GM12878 (cell line): ENCODE results near the gene RNASEL. TPM values are rescaled to one million over a fixed set of nuclear protein-coding genes. Genes with fewer than 3 reads are reported as not detected.

ENCODE experiments used
- ATAC-seq: fragments of 200-7000 bp; cut with Tn5 transposase; 3 replicates; pipeline ENCODE4 v1.9.1; 2020; ENCODE audit warnings: mild to moderate bottlenecking, moderate library complexity
- BruUV-seq: library from RNA; stranded (reverse); fragments of 400-500 nt; replicated peaks from 2 replicates; lab custom pipeline; 2021; lab: Mats Ljungman, UMichigan
- CTCF ChIA-PET: fragments of 300-600 bp; sonication (Branson Sonifier 250); formaldehyde crosslinking; extraction: SDS; loops from one replicate; lab custom pipeline; 2021; ENCODE audit warnings: inconsistent platforms; lab: Yijun Ruan, JAX
- POLR2A ChIA-PET: fragments of 350-600 bp; formaldehyde crosslinking; extraction: SDS; loops from one replicate; lab custom pipeline; 2021; ENCODE audit warnings: inconsistent platforms; lab: Charles Lee
- RAD21 ChIA-PET: fragments of 300-600 bp; sonication (Branson Sonifier 250); formaldehyde crosslinking; loops from one replicate; lab custom pipeline; 2023; ENCODE audit warnings: antibody characterized with exemption; ENCODE audit not compliant: unreplicated experiment; lab: Charles Lee
- SMC1A ChIA-PET: fragments of 300-600 bp; sonication (Branson Sonifier 250); formaldehyde crosslinking; loops from one replicate; lab custom pipeline; 2023; ENCODE audit not compliant: unreplicated experiment, uncharacterized antibody; lab: Charles Lee
- DNase-seq: peaks from one replicate; pipeline ENCODE4 v3.0.0-alpha.2; 2011; ENCODE audit warnings: low read depth, low spot score
- FAIRE-seq: peaks from 3 replicates; lab custom pipeline; 2011; peaks lifted over from hg19 to GRCh38; lab: Jason Lieb, UNC
- H2AFZ ChIP-seq: 2 replicates; pipeline ENCODE4 v1.6.0; 2011; ENCODE audit warnings: low read depth, low read length, control low read depth; ENCODE audit not compliant: control insufficient read depth
- H3K27ac ChIP-seq: 2 replicates; pipeline ENCODE4 v1.5.1; 2011; ENCODE audit warnings: control low read depth; ENCODE audit not compliant: control insufficient read depth, insufficient read depth
- H3K27me3 ChIP-seq, 2 experiments: replicated peaks in 1 of 2; 2 replicates each; pipeline versions ENCODE4 v1.6.0 to v1.6.1; 2011; ENCODE audit warnings: low read length in 1 of 2; ENCODE audit not compliant: control insufficient read depth in 2 of 2, insufficient read depth in 2 of 2
- H3K36me3 ChIP-seq, 2 experiments: 2 replicates each; pipeline ENCODE4 v1.5.1; 2011; ENCODE audit warnings: low read length in 1 of 2; ENCODE audit not compliant: control insufficient read depth in 2 of 2, insufficient read depth in 2 of 2
- H3K4me1 ChIP-seq: 2 replicates; pipeline ENCODE4 v1.6.1; 2011; ENCODE audit warnings: mild to moderate bottlenecking, low read length, moderate library complexity, mixed read lengths; ENCODE audit not compliant: control insufficient read depth, insufficient read depth
- H3K4me2 ChIP-seq: 2 replicates; pipeline ENCODE4 v1.6.0; 2011; ENCODE audit warnings: control low read depth; ENCODE audit not compliant: control insufficient read depth, insufficient read depth
- H3K4me3 ChIP-seq: fragments of 200-600 bp; sonication (generic); 2 replicates; pipeline ENCODE4 v1.5.1; 2016
- H3K79me2 ChIP-seq: 2 replicates; pipeline ENCODE4 v1.6.0; 2011; ENCODE audit warnings: low read length; ENCODE audit not compliant: control insufficient read depth, insufficient read depth
- H3K9ac ChIP-seq: 2 replicates; pipeline ENCODE4 v1.8.0; 2011; ENCODE audit warnings: low read length, control low read depth, mixed read lengths; ENCODE audit not compliant: control insufficient read depth, insufficient read depth
- H3K9me3 ChIP-seq: replicated peaks from 3 replicates; pipeline ENCODE4 v1.5.1; 2011; ENCODE audit warnings: mild to moderate bottlenecking, low read length; ENCODE audit not compliant: control insufficient read depth, insufficient read depth
- H4K20me1 ChIP-seq: 2 replicates; pipeline ENCODE4 v1.6.0; 2011; ENCODE audit not compliant: control insufficient read depth, insufficient read depth
- CBFB ChIP-seq: IDR thresholded peaks from 2 replicates; pipeline ENCODE4 v1.6.1; 2016; ENCODE audit warnings: antibody characterized with exemption, low read depth
- CBX3 ChIP-seq: fragments of 200-600 bp; sonication (generic); IDR thresholded peaks from 2 replicates; pipeline ENCODE4 v1.6.1; 2016; ENCODE audit warnings: low read depth, borderline replicate concordance
- HDAC2 ChIP-seq: fragments of 200-600 bp; sonication (generic); IDR thresholded peaks from 2 replicates; pipeline ENCODE4 v1.6.1; 2017
- JUND ChIP-seq: IDR thresholded peaks from 2 replicates; pipeline ENCODE4 v1.6.1; 2012; ENCODE audit warnings: low read depth, mild to moderate bottlenecking, low read length, improper control_type of control experiment, moderate library complexity
- PAX5 ChIP-seq: IDR thresholded peaks from 2 replicates; pipeline ENCODE4 v1.6.1; 2011; ENCODE audit warnings: low read depth, low read length, borderline replicate concordance
- STAT1 ChIP-seq: fragments of 450-650 bp; conservative IDR thresholded peaks from 2 replicates; pipeline ENCODE4 v1.6.1; 2014; ENCODE audit warnings: antibody characterized with exemption, mild to moderate bottlenecking
- TBL1XR1 ChIP-seq: IDR thresholded peaks from 2 replicates; pipeline ENCODE4 v1.6.1; 2012; ENCODE audit warnings: low read depth, low read length, improper control_type of control experiment
- TCF3 ChIP-seq: IDR thresholded peaks from 2 replicates; pipeline ENCODE4 v1.6.1; 2012; ENCODE audit warnings: low read depth, mild to moderate bottlenecking, low read length, borderline replicate concordance; ENCODE audit not compliant: insufficient read depth
- WGBS: methylation state at CpG from one replicate; pipeline ENCODE4 v1.1.6; 2016; ENCODE audit warnings: low lambda C conversion rate; ENCODE audit not compliant: insufficient replicate concordance, insufficient coverage; ENCODE audit errors: missing lambda C conversion rate; 5-methylcytosine and 5-hydroxymethylcytosine counted together
- in situ Hi-C: fragments of 300-500 bp; cut with MboI; formaldehyde crosslinking; loops from 9 replicates; pipeline ENCODE4 v1.14.3; 2018; ENCODE audit warnings: mixed read lengths
- intact Hi-C: fragments of 100-400 bp; cut with micrococcal nuclease; formaldehyde crosslinking; loops from one replicate; pipeline ENCODE4 v1.14.2; 2022; ENCODE audit not compliant: unreplicated experiment
- polyA plus RNA-seq, 11 experiments: library from polyadenylated mRNA; depleted of rRNA in 4 of 11; unstranded in 6 of 11; stranded (reverse) in 5 of 11; fragments of >200 nt; fragmentation: Nextera tagmentation in 4 of 11; fragmentation: Illumina TruSeq in 1 of 11; extraction: Ambion mirVana in 4 of 11; extraction: Trizol in 1 of 11; gene quantifications; 1 replicate in 1 of 11; 2 replicates in 10 of 11; pipeline versions ENCODE4 v1.2.1 to v1.2.3, GENCODE V29; 2011 to 2016; ENCODE audit warnings: inconsistent platforms in 2 of 11, missing spikeins in 2 of 11, low read depth in 1 of 11
- total RNA-seq, 4 experiments: library from RNA; depleted of rRNA in 3 of 4; stranded (reverse); fragments of >200 nt in 3 of 4; fragmentation: Illumina TruSeq in 1 of 4; extraction: Trizol in 1 of 4; gene quantifications; 2 replicates each; pipeline versions ENCODE4 v1.2.1 to v1.2.3, GENCODE V29; 2013 to 2021

RNASEL gene
- total and polyA plus RNA-seq, 10 of the 15 experiments (the other 5 are each of a cell fraction or from before 2014, with no cell fraction given): 3.0 to 10.8 (median 5.0) TPM

GRCh38 chr1:182631053-182631677, 42.1 kb upstream of the RNASEL start (continued):
- no peak for TF ChIP-seq HDAC2

DNA sequence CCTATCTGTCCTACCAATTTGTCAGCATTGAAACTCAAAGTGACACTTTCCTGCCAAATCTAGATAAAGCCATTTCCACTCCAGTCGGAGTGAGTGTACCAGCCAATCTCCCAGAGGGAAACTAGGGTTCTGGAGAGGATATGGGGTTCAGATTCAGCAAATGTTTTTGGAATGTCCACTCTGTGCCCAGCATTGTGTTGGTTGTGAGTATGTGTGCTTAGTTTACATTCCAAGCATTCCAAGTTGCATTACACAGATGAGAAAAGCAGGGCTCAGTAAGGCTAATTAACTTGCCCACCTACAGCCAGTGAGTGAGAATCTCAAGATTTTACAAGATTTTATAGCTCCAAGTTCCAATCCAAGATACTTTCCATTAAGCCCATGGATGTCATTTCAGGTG, 41.5 kb upstream of the RNASEL start:
- TF ChIP-seq TBL1XR1 (no peak), CBX3 (no peak), JUND (no peak), TCF3 (no peak), PAX5 (no peak), CBFB (no peak), STAT1 (no peak)
- Histone ChIP-seq H4K20me1 (no peaks in the 10 kb centered on the region), H3K27me3 (no peaks in the 10 kb centered on the region), H3K79me2 (no peaks in the 10 kb centered on the region), H3K4me2 (no peak overlapping the region), H3K4me3 (no peak overlapping the region), H3K36me3 (no peaks in the 10 kb centered on the region), H3K27ac (no peak overlapping the region), H2AFZ (no peak overlapping the region), H3K9ac (no peak overlapping the region), H3K9me3 (no peaks in the 10 kb centered on the region), H3K4me1 (peaks cover 44% of the 10 kb centered on the region)
- CTCF ChIA-PET: interaction anchor here (1.1 to 4.1 kb wide), 7 partner anchors 11 to 153 kb away, joined by 3 to 16 read pairs (median 7); no protein-coding TSS in a partner anchor
- no peak for DNase-seq
- POLR2A ChIA-PET: interaction anchor here (1.4 to 5.1 kb wide), 4 partner anchors 9 to 22 kb away, joined by 4 to 51 read pairs (median 6); no protein-coding TSS in a partner anchor
- no peak for ATAC-seq
- no peak for FAIRE-seq
- BruUV-seq: no TSS peak
- WGBS: 43% methylated on average over 1 of the region's 1 CpG
- RAD21 ChIA-PET: interaction anchor here (1.3 to 3.2 kb wide), 4 partner anchors 22 to 153 kb away, joined by 4 to 31 read pairs (median 4); no protein-coding TSS in a partner anchor
- in situ Hi-C loops (no loop called here), intact Hi-C loops (loop anchor here (5.0 kb wide), 1 partner anchor 47 kb away; no protein-coding TSS in a partner anchor)
- SMC1A ChIA-PET: interaction anchor here (0.6 to 14.8 kb wide), 10 partner anchors 8 to 152 kb away, joined by 3 to 238 read pairs (median 14); partner anchors contain the start of gene RGS16
